Measurements from ENCODE around the gene CREB5. TPM values are rescaled to one million over a fixed set of nuclear protein-coding genes. Genes with fewer than 3 reads are reported as not detected.

The CREB5 gene
- total RNA-seq, 1 experiment from 2014 or later, result 1.3 TPM

DNA sequence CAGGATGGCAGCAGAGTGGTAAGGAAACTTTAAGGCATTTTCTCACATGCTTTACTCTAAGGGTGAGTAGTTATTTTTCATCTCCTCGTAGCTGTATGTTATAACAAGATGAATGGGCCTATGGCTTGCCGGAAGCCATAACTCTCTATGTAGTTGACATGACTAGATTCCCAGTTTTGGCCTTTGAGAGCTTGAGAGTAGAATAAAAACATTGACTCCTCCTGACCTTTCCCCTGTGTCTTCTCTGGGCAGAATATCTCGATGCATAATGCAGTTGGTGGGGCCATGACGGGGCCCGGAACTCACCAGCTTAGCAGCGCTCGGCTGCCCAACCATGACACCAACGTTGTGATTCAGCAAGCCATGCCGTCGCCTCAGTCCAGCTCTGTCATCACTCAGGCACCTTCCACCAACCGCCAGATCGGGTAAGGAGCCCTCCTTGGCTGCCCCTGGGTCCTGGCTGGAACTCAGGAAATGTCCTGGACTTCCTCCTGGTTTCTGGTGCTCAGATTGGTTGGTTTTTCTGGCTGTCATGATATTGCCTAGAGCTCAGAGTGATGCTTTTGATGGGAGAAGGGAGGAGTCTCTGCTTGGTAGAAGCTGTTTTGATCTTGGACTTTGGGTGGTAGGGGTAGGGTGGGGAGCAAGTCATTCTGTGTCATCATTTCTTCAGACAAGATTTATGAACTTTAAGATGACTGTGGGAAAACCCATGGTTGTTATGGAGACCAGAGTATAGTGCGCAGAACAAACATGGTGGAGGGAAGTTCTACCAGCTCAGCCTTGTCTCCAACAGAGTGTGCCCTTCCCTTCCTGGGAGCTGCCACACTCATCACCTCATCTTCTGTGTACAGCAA lies 158.0 kb downstream of the CREB5 start (continued):
- TF ChIP-seq, protein P1, sequence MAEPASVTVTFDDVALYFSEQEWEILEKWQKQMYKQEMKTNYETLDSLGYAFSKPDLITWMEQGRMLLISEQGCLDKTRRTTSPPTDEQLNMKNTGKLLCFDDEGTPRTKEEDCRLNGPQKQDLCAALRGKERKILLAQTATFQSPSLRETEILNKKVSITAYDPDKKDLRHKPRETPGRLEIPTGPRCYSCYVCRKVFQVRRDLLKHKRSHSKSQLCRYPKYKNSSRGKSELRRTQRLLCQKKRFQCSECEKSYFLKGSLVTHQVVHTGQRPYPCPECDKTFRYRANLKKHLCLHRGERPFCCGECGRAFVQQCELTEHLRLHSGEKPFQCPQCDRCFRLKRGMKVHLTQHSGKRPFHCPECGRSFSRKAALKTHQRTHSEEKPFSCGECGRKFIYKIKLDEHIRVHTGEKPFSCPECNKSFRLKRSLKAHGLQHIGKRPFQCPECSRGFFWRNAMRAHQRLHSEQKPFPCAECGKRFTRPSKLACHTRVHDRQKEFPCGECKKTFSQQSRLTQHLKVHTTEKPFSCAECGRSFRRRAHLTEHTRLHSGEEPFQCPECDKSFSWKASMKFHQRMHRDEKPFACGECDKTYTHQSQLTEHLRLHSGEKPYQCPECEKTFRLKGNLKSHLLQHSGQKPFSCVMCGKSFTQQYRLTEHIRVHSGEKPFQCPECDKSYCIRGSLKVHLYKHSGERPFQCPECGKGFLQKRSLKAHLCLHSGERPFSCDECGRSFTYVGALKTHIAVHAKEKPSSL (CRISPR knock-in tag; conservative IDR thresholded peaks at IDR 0.05), result no peak
- TF ChIP-seq ZNF423 (CRISPR knock-in tag; IDR thresholded peaks at IDR 0.05), result no peak
- TF ChIP-seq NR3C1 (CRISPR knock-in tag; conservative IDR thresholded peaks at IDR 0.05; ENCODE audit: low read depth), result no peak
- TF ChIP-seq MXD4 (CRISPR knock-in tag; IDR thresholded peaks at IDR 0.05; ENCODE audit: borderline replicate concordance), result no peak

DNA sequence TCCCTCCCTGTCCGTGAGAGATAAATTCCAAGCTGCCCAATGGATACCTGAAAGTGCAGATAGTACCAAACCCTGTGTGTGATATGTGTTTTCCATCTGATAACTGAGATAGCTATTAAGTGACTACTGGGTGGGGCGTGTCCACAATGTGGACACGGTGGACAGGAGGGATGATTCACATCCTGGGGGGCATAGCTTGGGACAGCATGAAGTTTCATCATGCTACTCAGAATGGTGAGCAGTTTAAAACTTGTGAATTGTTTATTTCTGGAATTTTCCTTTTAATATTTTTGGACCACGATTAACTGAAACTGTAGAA lies 158.6 kb downstream of the CREB5 start:
- Mint-ChIP-seq H3K9me3 (no peaks in the 10 kb centered on the region; the same call in 1 of the 2 replicates), H3K27ac (no peak overlapping the region), H3K36me3 (no peaks in the 10 kb centered on the region), H3K4me1 (peaks cover 34% of the 10 kb centered on the region), H3K27me3 (ENCODE audit: low read depth) (no peaks in the 10 kb centered on the region), H3K4me3 (no peak overlapping the region)
- CTCF ChIA-PET, result no interaction called here
- no peak for DNase-seq (ENCODE audit: low spot score)
- POLR2A ChIA-PET, result no interaction called here
- TF ChIP-seq ZNF671 (CRISPR knock-in tag; IDR thresholded peaks at IDR 0.05) (no peak), SMAD3 (CRISPR knock-in tag; IDR thresholded peaks at IDR 0.05; ENCODE audit: borderline replicate concordance) (no peak), TP53 (CRISPR knock-in tag; IDR thresholded peaks at IDR 0.05) (no peak), ZNF423 (CRISPR knock-in tag; IDR thresholded peaks at IDR 0.05) (no peak), NFYB (CRISPR knock-in tag; conservative IDR thresholded peaks at IDR 0.05; ENCODE audit: low read depth) (no peak), ZNF219 (CRISPR knock-in tag; IDR thresholded peaks at IDR 0.05; ENCODE audit: borderline replicate concordance) (no peak), SP1 (CRISPR knock-in tag; conservative IDR thresholded peaks at IDR 0.05) (no peak), OVOL2 (CRISPR knock-in tag; IDR thresholded peaks at IDR 0.05; ENCODE audit: borderline replicate concordance) (no peak), ZNF121 (CRISPR knock-in tag; IDR thresholded peaks at IDR 0.05) (no peak), TCF7 (CRISPR knock-in tag; IDR thresholded peaks at IDR 0.05; ENCODE audit: low read depth) (no peak)
- TF ChIP-seq, protein P2, sequence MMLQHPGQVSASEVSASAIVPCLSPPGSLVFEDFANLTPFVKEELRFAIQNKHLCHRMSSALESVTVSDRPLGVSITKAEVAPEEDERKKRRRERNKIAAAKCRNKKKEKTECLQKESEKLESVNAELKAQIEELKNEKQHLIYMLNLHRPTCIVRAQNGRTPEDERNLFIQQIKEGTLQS (CRISPR knock-in tag; conservative IDR thresholded peaks at IDR 0.05), result no peak
- TF ChIP-seq, protein P3, sequence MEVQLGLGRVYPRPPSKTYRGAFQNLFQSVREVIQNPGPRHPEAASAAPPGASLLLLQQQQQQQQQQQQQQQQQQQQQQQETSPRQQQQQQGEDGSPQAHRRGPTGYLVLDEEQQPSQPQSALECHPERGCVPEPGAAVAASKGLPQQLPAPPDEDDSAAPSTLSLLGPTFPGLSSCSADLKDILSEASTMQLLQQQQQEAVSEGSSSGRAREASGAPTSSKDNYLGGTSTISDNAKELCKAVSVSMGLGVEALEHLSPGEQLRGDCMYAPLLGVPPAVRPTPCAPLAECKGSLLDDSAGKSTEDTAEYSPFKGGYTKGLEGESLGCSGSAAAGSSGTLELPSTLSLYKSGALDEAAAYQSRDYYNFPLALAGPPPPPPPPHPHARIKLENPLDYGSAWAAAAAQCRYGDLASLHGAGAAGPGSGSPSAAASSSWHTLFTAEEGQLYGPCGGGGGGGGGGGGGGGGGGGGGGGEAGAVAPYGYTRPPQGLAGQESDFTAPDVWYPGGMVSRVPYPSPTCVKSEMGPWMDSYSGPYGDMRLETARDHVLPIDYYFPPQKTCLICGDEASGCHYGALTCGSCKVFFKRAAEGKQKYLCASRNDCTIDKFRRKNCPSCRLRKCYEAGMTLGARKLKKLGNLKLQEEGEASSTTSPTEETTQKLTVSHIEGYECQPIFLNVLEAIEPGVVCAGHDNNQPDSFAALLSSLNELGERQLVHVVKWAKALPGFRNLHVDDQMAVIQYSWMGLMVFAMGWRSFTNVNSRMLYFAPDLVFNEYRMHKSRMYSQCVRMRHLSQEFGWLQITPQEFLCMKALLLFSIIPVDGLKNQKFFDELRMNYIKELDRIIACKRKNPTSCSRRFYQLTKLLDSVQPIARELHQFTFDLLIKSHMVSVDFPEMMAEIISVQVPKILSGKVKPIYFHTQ (CRISPR knock-in tag; IDR thresholded peaks at IDR 0.05), result no peak
- TF ChIP-seq, protein P1 (CRISPR knock-in tag; conservative IDR thresholded peaks at IDR 0.05), result no peak
- no peak for ATAC-seq

DNA sequence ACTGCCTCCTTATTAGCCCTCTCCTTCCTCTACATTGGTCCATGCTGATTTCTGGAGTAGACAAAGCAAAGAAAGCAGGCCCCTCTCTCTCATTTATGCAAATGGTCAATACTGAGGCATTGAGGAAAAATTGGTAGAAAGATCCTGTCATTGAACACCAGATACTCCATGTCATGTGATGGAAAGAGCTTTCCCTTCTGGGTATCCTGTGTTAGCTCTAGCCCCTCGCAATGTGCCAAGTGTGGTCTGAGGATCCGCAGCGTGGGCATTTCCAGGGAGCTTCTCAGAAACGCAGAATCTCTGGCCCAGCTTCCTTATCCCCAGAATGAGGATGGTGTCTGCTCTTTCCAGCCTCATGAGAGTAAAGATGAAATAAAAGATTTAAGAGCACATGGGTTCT lies 159.1 kb downstream of the CREB5 start:
- CTCF ChIA-PET, result no interaction called here
- Mint-ChIP-seq H3K36me3 (no peaks in the 10 kb centered on the region), H3K9me3 (no peaks in the 10 kb centered on the region; the same call in 1 of the 2 replicates), H3K4me3 (no peak overlapping the region), H3K4me1 (peaks cover 36% of the 10 kb centered on the region), H3K27me3 (ENCODE audit: low read depth) (no peaks in the 10 kb centered on the region), H3K27ac (no peak overlapping the region)
- POLR2A ChIA-PET, result no interaction called here
- DNase-seq (ENCODE audit: low spot score) (no peak), ATAC-seq (no peak)
- TF ChIP-seq, protein P4, sequence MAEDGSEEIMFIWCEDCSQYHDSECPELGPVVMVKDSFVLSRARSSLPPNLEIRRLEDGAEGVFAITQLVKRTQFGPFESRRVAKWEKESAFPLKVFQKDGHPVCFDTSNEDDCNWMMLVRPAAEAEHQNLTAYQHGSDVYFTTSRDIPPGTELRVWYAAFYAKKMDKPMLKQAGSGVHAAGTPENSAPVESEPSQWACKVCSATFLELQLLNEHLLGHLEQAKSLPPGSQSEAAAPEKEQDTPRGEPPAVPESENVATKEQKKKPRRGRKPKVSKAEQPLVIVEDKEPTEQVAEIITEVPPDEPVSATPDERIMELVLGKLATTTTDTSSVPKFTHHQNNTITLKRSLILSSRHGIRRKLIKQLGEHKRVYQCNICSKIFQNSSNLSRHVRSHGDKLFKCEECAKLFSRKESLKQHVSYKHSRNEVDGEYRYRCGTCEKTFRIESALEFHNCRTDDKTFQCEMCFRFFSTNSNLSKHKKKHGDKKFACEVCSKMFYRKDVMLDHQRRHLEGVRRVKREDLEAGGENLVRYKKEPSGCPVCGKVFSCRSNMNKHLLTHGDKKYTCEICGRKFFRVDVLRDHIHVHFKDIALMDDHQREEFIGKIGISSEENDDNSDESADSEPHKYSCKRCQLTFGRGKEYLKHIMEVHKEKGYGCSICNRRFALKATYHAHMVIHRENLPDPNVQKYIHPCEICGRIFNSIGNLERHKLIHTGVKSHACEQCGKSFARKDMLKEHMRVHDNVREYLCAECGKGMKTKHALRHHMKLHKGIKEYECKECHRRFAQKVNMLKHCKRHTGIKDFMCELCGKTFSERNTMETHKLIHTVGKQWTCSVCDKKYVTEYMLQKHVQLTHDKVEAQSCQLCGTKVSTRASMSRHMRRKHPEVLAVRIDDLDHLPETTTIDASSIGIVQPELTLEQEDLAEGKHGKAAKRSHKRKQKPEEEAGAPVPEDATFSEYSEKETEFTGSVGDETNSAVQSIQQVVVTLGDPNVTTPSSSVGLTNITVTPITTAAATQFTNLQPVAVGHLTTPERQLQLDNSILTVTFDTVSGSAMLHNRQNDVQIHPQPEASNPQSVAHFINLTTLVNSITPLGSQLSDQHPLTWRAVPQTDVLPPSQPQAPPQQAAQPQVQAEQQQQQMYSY (CRISPR knock-in tag; IDR thresholded peaks at IDR 0.05), result no peak
- no peak for TF ChIP-seq ZNF138 (CRISPR knock-in tag; conservative IDR thresholded peaks at IDR 0.05)
- TF ChIP-seq, protein P5, sequence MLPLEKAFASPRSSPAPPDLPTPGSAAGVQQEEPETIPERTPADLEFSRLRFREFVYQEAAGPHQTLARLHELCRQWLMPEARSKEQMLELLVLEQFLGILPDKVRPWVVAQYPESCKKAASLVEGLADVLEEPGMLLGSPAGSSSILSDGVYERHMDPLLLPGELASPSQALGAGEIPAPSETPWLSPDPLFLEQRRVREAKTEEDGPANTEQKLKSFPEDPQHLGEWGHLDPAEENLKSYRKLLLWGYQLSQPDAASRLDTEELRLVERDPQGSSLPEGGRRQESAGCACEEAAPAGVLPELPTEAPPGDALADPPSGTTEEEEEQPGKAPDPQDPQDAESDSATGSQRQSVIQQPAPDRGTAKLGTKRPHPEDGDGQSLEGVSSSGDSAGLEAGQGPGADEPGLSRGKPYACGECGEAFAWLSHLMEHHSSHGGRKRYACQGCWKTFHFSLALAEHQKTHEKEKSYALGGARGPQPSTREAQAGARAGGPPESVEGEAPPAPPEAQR (CRISPR knock-in tag; IDR thresholded peaks at IDR 0.05), result no peak
- TF ChIP-seq TP53 (CRISPR knock-in tag; IDR thresholded peaks at IDR 0.05), result no peak
